SW480 (cell line): ENCODE results near the gene IQCN.

Source experiments
- DNase-seq: peaks from one replicate; pipeline ENCODE4 v3.0.0-alpha.2; 2016; ENCODE audit warnings: low spot score

The IQCN gene

DNA sequence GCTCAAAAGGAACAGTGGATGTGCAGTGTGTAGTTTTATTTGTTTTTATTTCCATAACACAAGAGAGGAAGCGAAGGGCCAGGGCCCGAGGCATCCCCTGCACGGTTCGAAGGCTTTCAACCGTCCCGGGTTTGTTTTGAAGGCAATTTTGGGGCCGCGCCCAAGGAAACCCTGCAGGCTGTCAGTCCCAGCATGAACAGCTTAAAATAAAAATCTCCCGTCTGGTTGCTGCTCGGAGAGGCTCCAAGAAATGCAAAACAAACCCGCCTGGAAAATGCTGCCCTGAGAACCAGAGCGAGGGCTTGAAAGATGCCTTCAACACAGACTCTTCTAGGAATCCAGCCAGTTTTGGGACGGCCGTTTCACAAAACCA is 32.6 kb upstream of the IQCN start:
- no peak for DNase-seq

DNA sequence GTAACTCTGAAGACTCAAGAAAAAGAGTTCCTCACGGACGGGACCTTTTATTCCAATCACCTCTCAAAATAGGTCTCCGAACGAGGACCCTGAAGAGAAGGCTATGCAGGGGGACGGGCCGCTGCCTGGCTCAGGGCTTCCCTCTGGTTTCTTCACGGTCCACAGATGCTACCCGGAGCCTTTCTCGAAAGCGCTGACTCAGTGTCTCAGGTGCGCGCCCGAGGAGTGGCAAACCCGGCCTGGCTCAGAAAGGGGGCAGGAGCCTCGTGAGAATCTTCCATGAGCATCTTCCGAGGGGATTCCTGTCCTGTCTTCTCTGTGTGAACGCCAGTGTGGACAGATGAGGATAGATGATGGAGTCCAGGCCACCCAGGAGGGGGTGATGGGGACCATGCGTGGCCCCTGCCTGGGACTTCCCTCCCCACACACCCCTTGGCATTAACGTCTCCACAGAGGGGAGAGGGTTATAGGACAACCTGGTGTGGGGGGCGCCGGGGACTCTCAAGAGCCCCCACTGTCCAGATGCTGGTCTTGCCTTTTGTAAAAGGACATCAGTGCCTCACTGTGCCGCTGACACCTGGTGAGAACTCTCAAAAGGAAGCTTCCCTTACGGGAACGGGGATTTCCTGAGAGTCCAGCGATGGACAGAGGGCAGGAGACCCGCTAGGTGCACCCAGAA is 32.1 kb upstream of the IQCN start:
- DNase-seq = no peak

DNA sequence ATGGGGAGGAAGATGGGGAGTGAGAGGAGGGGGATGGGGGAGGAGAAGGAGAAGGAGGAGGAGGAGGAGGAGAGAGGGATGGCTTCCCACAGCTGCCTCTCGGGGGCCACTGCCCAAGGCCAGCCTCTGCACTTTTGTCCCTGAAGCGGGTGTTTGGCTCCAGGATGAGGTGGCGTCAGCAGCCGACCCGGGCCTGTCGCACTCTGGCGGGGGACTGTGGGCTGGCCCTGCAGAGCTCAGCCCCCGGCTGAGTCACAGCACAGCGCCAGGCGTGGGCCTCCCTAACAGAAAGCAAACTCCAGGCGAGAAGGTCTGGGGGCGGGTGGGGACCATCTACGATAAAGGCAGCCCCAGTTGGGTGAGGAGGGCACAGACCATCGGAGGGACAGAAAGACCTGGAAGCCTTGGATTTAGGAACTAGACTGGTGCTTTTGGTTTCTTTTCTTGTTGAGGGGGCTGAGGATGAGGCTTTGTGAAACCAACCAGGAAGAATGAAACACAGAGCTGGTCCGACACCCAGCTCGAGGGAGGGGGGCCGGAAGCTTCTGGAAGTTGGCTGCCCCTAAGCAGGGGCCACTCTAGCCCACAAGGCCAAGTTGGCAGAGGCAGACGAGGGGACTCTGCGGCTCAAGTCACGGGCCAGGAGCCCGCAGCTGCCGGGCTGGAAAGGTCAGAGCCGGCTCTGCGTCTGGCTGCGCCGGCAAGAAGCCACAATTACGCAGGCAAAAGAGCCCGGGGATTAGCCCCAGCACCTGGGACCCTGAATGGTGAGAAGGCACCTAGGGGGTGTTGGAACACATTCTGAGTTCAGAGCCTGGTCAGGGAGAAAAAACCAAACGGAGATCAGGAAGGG is 30.4 kb upstream of the IQCN start:
- peak; percentile 72 for DNase-seq

DNA sequence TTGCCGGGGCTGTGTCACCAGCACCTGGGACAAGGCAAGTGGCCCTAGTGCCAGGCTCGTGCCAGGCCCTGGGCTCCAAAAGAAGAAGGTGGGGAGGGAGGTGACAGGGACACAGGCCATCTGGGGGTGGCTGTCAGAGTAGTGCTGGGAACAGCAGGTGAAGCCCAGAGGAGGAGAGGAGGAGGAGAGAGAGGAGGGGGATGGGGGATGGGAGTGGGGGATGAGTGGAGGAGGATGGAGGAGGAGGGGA is 29.9 kb upstream of the IQCN start:
- DNase-seq = no peak

DNA sequence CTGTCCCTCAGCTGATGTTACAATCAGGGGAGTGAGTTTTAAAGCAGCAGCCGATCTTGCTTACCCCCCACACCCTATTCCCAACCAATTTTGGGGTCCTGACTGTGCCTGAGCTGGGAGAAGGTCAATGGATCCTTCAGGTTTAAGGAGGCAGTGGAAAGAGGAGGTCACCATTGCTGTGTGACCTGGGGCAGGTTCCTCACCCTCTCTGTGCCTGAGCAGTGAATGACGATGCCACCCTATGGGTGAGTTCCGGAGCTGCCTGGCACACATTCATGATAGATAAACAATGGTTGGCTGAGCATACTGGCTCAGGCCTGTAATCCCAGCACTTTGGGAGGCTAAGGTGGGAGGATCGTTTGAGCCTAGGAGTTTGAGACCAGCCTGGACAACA is 27.5 kb upstream of the IQCN start:
- no peak for DNase-seq

DNA sequence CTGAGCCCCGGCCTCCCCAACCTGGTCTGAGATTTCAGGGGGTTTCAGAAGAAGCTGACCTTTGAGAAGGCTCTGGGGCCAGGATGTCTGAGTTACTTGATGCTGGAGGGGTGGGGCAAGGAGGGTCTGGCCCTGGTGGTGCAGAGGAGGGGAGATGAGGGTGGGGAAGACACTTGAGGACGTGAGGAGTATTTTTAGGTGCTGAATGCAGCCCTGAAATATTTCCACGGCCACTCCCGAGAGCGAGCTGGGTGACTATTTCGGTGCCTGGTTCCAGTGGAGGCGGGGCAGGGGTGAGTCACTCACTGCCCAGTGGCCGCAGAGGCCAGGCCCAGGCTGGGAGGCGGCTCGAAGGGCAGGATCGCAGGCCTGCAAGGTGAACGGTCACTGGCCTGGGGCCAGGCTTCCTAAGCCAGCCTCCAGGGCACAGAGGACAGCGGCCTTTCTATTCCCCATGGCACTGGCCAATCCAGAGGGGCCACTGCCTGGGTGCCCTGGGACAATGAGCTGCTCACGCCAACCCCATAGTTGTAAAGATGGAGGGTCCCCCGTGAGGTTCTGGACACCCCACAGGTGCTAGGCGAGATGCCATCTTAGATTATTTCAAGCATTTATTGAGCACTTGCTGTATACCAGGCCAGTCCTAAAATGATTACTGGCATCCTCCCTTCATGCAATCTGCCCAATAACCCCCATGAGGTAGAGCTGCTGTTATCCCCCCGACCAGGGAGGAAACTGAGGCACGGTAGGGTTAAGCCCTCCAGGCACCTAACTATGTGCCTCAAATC is 26.9 kb upstream of the IQCN start:
- DNase-seq = peak; percentile 69

DNA sequence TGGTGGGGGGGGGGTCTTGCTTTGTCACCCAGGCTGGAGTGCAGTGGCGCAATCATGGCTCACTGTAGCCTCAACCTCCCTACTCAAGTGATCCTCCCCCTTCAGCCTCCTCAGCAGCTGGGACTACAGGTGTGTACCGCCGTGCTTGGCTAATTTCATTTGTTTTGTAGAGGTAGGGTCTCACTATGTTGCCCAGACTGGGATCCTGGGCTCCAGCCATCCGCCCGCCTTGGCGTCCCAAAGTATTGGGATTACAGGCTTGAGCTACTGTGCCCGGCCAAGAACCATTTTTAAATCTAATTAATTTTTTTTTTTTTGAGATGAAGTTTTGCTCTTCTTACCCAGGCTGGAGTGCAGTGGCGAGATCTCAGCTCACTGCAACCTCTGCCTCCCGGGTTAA is 25.4 kb upstream of the IQCN start:
- DNase-seq = no peak

DNA sequence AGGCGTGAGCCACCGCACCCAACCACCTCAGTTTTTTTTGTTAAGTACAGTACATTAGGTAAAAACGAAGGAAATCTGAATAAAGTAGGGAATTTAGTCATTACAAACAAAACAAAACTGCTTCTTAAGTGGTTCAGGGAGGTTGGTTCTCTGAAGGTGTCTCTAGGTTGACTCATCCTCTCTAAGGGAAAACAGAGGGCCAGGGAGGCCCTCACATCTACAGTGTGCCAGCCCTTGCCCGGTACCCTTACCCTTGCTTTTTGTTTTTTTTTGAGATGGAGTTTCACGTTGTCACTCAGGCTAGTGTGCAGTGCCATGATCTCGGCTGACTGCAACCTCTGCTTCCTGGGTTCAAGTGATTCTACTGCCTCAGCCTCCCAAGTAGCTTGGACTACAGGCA is 24.3 kb upstream of the IQCN start:
- DNase-seq = no peak

DNA sequence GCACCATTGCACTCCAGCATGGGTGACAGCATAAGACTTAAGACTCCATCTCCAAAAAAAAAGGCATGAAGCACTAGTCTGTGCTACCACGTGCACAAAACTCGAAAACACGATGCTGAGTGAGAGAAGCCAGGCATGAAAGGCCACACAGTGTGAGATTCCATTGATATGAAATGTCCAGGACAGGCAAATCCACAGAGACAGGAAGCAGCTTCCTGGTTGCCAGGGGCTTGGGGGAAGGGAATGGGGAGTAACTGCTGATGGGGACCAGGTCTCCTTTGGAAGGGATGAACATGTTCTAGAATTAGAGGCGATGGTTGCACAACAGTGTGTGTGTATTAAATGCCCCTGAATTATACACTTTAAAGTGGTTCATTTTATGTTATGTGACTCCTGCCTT is 23.1 kb upstream of the IQCN start:
- no peak for DNase-seq

DNA sequence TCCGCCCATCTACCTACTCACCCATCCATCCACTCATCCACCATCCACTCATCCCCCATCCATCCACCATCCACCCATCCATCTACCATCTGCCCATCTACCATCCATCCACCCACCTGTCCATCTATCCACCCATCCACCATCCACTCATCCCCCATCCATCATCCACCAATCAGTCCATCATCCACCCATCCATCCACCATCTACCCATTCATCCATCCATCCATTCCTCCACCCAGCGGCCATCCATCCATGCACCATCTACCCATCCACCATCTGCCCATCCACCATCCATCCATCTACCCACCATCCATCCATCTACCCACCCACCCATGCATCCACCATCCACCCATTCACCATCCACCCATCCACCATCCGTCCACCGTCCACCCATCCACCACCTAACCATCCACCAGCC is 20.8 kb upstream of the IQCN start:
- DNase-seq = no peak

DNA sequence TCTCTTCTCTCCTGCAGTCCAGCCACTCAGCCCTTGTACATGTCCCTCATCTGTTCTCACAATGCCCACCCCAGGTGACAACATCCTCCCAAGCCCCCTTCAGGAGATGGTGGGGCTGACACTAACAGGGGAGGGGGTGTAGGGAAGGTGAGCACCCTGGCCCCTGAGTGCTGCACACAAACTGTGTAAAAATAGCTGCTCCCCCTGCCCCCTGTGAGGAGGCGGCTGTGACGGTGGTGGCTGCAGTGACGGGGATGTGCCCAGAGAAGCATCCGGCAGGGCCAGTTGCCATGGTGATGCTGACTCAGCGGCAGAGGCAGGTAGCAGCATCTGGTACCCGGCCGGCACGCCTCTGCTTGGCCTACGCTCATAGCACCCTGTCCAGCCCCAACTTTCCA is 20.2 kb upstream of the IQCN start:
- DNase-seq = peak; percentile 75

DNA sequence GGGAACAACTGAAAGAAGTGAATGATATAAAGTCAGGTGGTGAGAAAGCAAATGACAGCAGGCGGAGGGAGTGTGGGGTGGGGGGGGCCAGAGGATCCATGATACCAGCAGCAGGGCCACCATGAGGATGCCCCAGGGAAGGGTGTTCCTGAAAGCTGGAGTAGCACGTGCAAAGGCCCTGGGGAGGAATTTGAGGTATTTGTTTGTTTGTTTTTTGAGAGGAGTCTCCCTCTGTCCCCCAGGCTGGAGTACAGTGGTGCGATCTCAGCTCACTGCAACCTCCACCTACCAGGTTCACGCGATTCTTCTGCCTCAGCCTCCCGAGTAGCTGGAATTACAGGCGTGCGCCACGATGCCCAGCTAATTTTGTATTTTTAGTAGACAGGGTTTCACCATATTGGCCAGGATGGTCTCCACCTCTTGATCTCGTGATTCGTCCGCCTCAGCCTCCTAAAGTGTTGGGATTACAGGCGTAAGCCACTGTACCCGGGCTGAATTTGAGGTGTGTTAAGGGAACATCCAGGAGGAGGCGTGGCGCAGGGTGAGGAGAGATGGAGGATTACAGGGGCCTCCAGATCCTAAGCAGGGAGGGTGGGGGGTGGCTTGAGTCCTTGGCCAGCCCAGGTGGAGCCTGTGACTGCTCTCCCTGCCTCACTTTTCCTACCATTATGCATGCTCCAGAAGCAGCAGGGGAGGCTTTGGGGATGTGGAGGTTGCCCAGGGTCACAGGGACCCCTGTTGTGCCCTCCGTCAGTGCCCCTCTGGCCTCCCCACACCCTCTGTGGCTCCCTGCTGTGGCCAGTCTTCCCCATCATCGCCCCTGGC is 19.6 kb upstream of the IQCN start:
- no peak for DNase-seq

DNA sequence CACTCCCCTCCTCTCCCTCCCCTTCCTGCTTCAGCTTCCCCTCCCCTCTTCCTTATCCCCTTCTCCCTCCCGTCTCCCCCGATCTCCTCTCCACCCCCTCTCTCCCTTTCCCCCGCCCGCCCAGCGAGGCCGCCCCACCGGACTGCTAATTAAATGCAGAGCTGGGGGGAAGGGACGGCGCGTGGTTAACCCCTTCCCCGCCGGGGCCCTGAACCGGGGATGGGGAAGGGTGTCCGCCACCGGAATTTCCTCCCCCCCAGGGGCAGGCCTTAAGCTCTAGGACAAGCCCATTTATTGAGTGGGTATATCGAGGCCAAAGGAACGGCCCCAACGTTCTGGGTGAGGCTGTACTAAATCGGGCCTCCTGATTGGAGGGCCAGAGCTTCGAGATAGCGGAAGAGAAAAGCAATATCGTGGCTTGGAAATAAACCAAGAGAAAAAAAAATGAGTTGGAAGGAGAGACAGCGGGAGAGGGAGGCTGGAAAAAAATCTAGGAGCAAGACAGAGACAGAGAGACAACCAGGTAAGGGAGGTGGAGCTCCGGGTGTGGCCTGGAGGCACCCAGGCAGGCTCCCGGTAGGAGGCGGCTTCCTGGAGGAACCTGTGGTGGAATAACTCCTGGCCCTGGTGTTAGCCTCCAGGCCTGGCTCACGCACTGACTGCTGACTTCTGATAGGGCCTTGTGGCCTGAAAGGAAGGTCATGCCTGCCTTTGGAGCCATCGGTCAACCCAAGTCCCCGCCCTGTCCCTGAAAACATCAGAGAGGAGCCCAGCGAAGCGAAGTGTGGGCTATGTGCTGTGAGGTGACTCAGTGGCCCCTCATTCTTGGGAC is 18.8 kb upstream of the IQCN start:
- peak; percentile 63 for DNase-seq

DNA sequence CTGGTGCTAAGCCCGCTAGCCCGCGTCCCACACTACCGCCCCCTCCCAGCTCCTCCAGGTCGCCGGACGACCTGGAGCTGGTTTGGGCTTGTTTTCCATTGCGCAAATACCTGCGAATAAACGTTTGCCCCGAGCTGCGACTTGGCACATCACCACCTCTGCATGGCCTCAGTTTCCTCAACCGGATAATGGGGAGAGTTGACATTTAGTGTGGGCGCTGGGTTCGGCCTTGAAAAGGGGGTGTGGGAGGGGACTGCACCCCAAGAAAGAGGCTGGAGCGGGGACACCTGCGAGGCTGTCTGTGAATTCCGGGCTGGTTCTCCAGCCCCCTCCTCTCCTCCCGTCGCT is 18.2 kb upstream of the IQCN start:
- DNase-seq = no peak

DNA sequence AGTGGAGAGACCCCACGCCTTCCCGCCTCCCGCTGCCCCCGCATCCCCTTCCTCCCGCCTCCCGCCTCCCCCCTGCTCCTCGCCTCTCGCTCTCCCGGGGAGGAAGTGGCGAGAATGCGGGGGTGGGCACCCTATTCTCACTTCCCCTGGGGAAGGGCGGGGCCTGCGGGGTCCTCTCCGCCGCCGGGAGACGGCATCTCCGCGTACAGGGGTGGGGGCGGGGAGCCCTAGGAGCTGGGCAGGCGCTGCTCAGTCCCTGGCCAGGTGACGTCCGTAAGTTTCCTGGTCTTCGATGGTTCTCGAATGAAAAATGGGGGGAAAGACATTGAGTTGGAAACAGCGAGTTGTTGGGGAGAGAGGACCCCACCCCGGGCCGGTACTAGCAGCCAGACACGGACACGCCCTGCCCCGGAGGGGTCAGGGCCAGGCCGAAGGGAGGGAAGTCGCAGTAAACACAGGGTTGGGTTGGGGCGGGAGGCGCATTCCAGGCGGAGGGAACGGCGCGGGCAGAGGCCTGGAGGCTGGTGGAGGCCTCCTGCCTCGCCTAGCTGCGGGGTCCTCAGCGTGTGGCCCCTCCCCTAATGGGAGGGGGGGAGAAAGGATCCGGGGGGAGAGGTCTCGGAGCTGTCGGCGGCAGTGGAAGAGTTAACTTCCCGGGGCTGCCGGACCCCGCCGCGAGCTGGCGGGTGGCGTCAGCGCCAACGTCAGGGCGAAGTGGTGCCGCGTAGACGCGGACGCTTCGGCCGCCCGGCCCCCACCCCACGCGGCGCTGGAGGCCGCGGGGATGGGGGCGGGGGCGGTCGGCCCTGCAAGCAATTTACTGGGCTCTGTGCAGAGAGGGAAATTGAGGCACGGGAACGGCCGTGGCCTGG is 17.6 kb upstream of the IQCN start:
- DNase-seq = peak; percentile 78

DNA sequence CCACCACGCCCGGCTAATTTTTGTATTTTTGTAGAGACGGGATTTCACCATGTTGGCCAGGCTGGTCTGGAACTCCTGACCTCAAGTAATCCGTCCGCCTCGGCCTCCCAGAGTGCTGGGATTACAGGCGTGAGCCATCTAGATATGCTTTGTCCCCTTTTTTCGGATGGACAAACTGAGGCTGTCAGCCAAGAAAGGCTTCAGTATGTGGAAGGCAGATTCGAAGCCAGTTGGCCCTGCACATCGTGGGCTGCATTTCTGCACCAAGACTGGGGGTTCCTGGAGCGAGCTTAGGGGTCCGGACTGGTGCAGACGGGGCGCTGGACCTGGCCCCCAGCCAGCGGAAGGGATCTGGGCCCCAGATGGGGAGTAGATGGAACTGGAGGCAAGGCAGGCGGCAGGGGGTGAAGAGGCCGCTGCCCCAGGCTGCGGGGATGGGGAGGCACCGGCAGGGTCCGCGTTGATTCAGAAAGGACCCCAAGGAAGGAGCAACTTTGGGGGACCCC is 16.8 kb upstream of the IQCN start:
- DNase-seq = no peak

DNA sequence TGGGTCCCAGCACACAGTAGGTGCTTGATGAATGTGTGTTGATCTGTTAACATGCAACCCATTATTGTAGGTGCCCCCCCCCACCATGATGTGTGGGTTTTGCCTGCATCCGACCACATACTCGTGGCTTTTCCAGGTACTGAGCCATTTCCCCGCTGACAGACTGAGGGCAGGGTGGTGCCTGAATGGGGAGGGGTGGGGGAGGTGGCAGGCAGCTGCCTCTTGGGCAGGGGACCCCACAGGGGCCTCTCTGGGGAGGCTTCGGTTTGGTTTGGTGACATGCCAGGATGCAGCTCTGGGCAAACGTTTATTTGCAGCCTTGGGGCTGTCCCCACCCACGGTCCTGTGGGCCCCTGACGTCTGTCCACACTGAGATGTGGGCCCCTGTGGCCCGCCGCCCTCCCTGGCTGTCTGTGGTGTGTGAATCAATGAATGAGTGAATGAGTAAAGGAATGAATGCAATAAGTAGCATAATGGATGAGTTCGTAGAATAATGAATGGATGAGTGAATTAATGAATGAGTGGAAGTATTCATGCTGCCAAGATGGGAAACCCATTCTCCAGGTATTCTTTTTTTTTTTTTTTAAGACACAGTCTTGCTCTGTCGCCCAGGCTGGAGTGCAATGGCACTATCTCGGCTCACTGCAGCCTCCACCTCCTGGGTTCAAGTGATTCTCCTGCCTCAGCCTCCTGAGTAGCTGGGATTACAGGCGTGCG is 16.2 kb upstream of the IQCN start:
- no peak for DNase-seq

DNA sequence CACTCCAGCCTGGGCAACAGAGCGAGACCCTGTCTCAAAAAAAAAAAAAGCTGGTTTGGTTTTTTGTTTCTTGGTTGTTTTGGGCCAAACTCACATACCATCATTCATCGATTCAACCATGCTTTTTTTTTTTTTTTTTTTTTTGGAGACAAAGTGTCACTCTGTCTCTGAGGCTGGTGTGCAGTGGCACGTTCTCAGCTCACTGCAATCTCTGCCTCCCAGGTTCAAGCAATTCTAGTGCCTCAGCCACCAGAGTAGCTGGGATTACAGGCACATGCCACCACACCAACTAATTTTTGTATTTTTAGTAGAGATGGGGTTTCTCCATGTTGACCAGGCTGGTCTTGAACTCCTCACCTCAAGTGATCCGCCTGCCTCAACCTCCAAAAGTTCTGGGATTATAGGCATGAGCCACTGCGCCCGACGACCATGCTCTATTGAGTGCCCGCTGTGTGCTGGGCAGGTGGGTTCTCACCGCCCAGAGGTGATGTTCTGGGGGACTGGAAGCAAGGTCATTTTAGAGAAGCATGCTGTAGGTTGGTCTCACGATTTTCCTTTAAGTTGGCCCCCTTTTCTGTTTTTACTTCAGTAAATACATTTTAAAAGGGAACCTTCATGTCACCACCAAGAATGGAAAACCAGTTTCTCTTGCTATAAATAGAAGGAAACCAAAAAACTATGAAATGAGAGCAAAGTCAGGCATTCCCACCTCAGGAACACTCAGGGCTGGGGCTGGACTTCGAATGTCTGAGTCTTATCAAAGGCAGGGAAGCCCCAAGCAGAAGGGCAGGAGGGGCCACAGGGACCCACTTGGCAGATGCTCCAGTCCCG is 15.4 kb upstream of the IQCN start:
- no peak for DNase-seq
